T47D (cell line): ENCODE measurements around the gene PDZD2.

Source experiments
- DNase-seq, 2 experiments: peaks; one replicate each; pipeline versions ENCODE4 v3.0.0 to v3.0.0-alpha.2; 2011 to 2012; ENCODE audit warnings: low read depth in 1 of 2, low spot score in 1 of 2
- JUND ChIP-seq: IDR thresholded peaks from 2 replicates; pipeline ENCODE4 v1.6.1; 2012; ENCODE audit warnings: low read depth
- in situ Hi-C: cut with HindIII; loops from 2 replicates; pipeline ENCODE4 v1.10.0; 2016; ENCODE audit warnings: low sequenced_read_pairs, low pct_unique_long_range_greater_than_20kb

PDZD2 gene

GRCh38 chr5:31846934-31847333 lies 208.0 kb downstream of the PDZD2 start:
- in situ Hi-C loops, result no loop called here
- no peak for DNase-seq
- no peak for TF ChIP-seq JUND

- DNase-seq, result no peak
- no peak for TF ChIP-seq JUND
- in situ Hi-C loops, result no loop called here
These were observed 208.4 kb downstream of the PDZD2 start for GRCh38 chr5:31847354-31847753.

GRCh38 chr5:31850981-31851689 lies 212.2 kb downstream of the PDZD2 start:
- TF ChIP-seq JUND, result no peak
- DNase-seq, result no peak
- in situ Hi-C loops, result no loop called here

- no peak for TF ChIP-seq JUND
- in situ Hi-C loops, result no loop called here
- no peak for DNase-seq
These were observed 214.6 kb downstream of the PDZD2 start for GRCh38 chr5:31853398-31854135.

- peak; percentile 45 to 58 for DNase-seq
- in situ Hi-C loops, result no loop called here
- TF ChIP-seq JUND, result no peak
These were observed 215.5 kb downstream of the PDZD2 start for GRCh38 chr5:31854181-31855133.

- peak; percentile 45 to 68 for DNase-seq
- no peak for TF ChIP-seq JUND
- in situ Hi-C loops, result no loop called here
These were observed 216.5 kb downstream of the PDZD2 start for GRCh38 chr5:31855134-31856040.

- DNase-seq, result no peak
- TF ChIP-seq JUND, result no peak
- in situ Hi-C loops, result no loop called here
These were observed 220.2 kb downstream of the PDZD2 start for GRCh38 chr5:31859096-31859495.

- no peak for TF ChIP-seq JUND
These were observed 221.3 kb downstream of the PDZD2 start for GRCh38 chr5:31860278-31860677.

GRCh38 chr5:31860726-31861433 lies 221.9 kb downstream of the PDZD2 start:
- in situ Hi-C loops, result no loop called here
- no peak for DNase-seq
- no peak for TF ChIP-seq JUND

More at GRCh38 chr5:31860278-31860677, 221.3 kb downstream of the PDZD2 start:
- DNase-seq, result no peak
- in situ Hi-C loops, result no loop called here

- DNase-seq, result no peak
- no peak for TF ChIP-seq JUND
- in situ Hi-C loops, result no loop called here
These were observed 222.7 kb downstream of the PDZD2 start for GRCh38 chr5:31861601-31862000.

- in situ Hi-C loops, result no loop called here
- TF ChIP-seq JUND, result no peak
These were observed 225.1 kb downstream of the PDZD2 start for GRCh38 chr5:31863991-31864411.

More at GRCh38 chr5:31863991-31864411, 225.1 kb downstream of the PDZD2 start:
- no peak for DNase-seq
